Fibroblast of lung (primary cell): ENCODE data around the gene RIBC2. TPM values are rescaled to one million over a fixed set of nuclear protein-coding genes. Genes with fewer than 3 reads are reported as not detected.

Experiments used
- DNase-seq, 2 donors: peaks; one replicate each; pipeline versions ENCODE4 v3.0.0 to v3.0.0-alpha.2; 2010; ENCODE audit warnings: low read depth in 2 of 2
- H2AFZ ChIP-seq: 2 replicates; pipeline ENCODE4 v1.5.1; 2012; ENCODE audit warnings: low read length, control low read depth, inconsistent platforms
- H3K27ac ChIP-seq: 2 replicates; pipeline ENCODE4 v1.5.1; 2011; ENCODE audit warnings: low read length, control low read depth; ENCODE audit not compliant: insufficient read depth
- H3K27me3 ChIP-seq: 2 replicates; pipeline ENCODE4 v1.5.1; 2011; ENCODE audit warnings: mild to moderate bottlenecking, low read length; ENCODE audit not compliant: control insufficient read depth, insufficient read depth
- H3K36me3 ChIP-seq: 2 replicates; pipeline ENCODE4 v1.5.1; 2011; ENCODE audit warnings: low read length; ENCODE audit not compliant: control insufficient read depth, insufficient read depth
- H3K4me1 ChIP-seq: 2 replicates; pipeline ENCODE4 v1.5.1; 2011; ENCODE audit warnings: low read length; ENCODE audit not compliant: control insufficient read depth, insufficient read depth; ENCODE audit errors: extremely low read depth
- H3K4me2 ChIP-seq: 2 replicates; pipeline ENCODE4 v1.5.1; 2011; ENCODE audit warnings: low read length, control low read depth; ENCODE audit not compliant: insufficient read depth; ENCODE audit errors: extremely low read depth
- H3K4me3 ChIP-seq, 4 experiments: fragments of 200-600 bp in 1 of 4; sonication (generic) in 1 of 4; replicated peaks in 1 of 4; 2 replicates each; pipeline ENCODE4 v1.5.1; 2011 to 2016; ENCODE audit warnings: low read length in 4 of 4, low read depth in 3 of 4, mild to moderate bottlenecking in 3 of 4, control low read depth in 2 of 4, inconsistent platforms in 1 of 4, mixed read lengths in 1 of 4; ENCODE audit not compliant: insufficient read depth in 1 of 4; ENCODE audit errors: control extremely low read depth in 1 of 4
- H3K79me2 ChIP-seq: 2 replicates; pipeline ENCODE4 v1.5.1; 2012; ENCODE audit warnings: mild to moderate bottlenecking, low read length, inconsistent platforms; ENCODE audit not compliant: control insufficient read depth, insufficient read depth
- H3K9ac ChIP-seq: 2 replicates; pipeline ENCODE4 v1.5.1; 2011; ENCODE audit warnings: mild to moderate bottlenecking, low read length, control low read depth; ENCODE audit not compliant: insufficient read depth
- H3K9me3 ChIP-seq: 2 replicates; pipeline ENCODE4 v1.5.1; 2012; ENCODE audit warnings: low read depth, low read length; ENCODE audit not compliant: control insufficient read depth, insufficient read depth
- H4K20me1 ChIP-seq: 2 replicates; pipeline ENCODE4 v1.5.1; 2011; ENCODE audit warnings: low read length; ENCODE audit not compliant: control insufficient read depth, insufficient read depth; ENCODE audit errors: extremely low read depth
- EZH2 ChIP-seq: IDR thresholded peaks from 2 replicates; pipeline ENCODE4 v1.5.1; 2012; ENCODE audit warnings: low read length, control low read depth, mild to moderate bottlenecking; ENCODE audit errors: missing control alignments
- polyA plus RNA-seq, 2 donors: library from polyadenylated mRNA; depleted of rRNA in 1 of 2; stranded (reverse) in 1 of 2; unstranded in 1 of 2; fragments of >200 nt; gene quantifications; 2 replicates each; pipeline ENCODE4 v1.2.1, GENCODE V29; 2011 to 2012; ENCODE audit warnings: missing spikeins in 1 of 2
- total RNA-seq: library from RNA; depleted of rRNA; stranded (reverse); fragments of >200 nt; gene quantifications from 2 replicates; pipeline ENCODE4 v1.2.1, GENCODE V29; 2014
- TF ChIP-seq, protein P1 (sequence below), 2 donors: IDR thresholded peaks in 1 of 2; conservative IDR thresholded peaks in 1 of 2; 1 replicate in 1 of 2; 2 replicates in 1 of 2; pipeline ENCODE4 v1.5.1; 2011 to 2012; ENCODE audit warnings: low read length in 2 of 2, control low read depth in 1 of 2, inconsistent platforms in 1 of 2, low read depth in 1 of 2, mild to moderate bottlenecking in 1 of 2

RIBC2 gene
- total and polyA plus RNA-seq, 2 donors (not counting 1 experiment from before 2014, with no cell fraction given) = 1.6 TPM; not detected in 1

DNA sequence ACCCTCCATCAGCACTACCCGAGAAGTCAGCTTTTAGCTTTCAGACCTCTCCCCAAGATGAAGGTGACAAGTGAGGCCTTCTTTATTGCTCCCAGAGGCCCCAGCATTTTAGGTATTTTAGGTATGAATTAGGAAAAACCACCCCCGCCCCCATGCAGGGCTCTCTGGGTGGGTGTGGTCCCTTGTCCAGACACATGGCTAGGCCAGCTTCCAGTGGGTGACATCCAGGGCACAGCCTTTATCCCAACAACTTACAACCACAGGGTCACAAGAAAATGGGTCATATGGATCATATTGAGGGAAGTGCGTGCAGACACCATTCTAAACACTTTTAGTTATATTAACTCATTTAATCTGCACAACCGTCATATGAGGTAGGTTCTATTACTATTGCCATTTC is 42.1 kb downstream of the RIBC2 start:
- Histone ChIP-seq H3K9me3 (no peaks in the 10 kb centered on the region), H3K4me1 (peaks cover 18% of the 10 kb centered on the region), H3K27ac (no peak overlapping the region), H2AFZ (no peak overlapping the region), H3K9ac (no peak overlapping the region), H3K4me3 (no peak overlapping the region), H3K79me2 (no peaks in the 10 kb centered on the region), H3K36me3 (no peaks in the 10 kb centered on the region), H3K4me2 (no peak overlapping the region), H4K20me1 (no peaks in the 10 kb centered on the region), H3K27me3 (no peaks in the 10 kb centered on the region)
- no peak for TF ChIP-seq EZH2
- TF ChIP-seq, protein P1, sequence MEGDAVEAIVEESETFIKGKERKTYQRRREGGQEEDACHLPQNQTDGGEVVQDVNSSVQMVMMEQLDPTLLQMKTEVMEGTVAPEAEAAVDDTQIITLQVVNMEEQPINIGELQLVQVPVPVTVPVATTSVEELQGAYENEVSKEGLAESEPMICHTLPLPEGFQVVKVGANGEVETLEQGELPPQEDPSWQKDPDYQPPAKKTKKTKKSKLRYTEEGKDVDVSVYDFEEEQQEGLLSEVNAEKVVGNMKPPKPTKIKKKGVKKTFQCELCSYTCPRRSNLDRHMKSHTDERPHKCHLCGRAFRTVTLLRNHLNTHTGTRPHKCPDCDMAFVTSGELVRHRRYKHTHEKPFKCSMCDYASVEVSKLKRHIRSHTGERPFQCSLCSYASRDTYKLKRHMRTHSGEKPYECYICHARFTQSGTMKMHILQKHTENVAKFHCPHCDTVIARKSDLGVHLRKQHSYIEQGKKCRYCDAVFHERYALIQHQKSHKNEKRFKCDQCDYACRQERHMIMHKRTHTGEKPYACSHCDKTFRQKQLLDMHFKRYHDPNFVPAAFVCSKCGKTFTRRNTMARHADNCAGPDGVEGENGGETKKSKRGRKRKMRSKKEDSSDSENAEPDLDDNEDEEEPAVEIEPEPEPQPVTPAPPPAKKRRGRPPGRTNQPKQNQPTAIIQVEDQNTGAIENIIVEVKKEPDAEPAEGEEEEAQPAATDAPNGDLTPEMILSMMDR (conservative IDR thresholded peaks at IDR 0.05 in 1 of 2, IDR thresholded peaks at IDR 0.05 in 1 of 2; ENCODE audit: low read depth in 1 of 2, low read length in 2 of 2) = no peak
- DNase-seq = no peak

DNA sequence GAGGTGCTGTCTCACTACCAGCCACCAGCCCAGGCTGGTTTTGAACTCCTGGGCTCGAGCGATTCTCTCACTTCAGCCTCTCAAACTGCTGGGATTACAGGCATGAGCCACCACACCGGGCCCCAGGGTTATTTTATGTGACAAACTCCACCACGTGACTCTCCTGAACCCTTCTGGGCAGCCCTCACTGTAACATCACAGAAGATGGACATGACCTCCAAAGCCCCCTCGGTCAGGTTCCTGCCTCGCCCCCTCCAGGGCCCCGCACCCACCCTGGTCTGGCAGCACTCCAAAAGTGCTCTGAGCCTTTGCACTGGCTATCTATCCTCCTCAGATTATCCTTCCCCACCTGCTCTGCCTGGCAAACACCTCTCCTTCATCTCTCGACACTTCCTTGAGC is 43.3 kb downstream of the RIBC2 start:
- H4K20me1 ChIP-seq = no peaks in the 10 kb centered on the region
- H2AFZ ChIP-seq = no peak overlapping the region
- no peaks in the 10 kb centered on the region for H3K36me3 ChIP-seq
- no peaks in the 10 kb centered on the region for H3K79me2 ChIP-seq
- TF ChIP-seq, protein P1 (conservative IDR thresholded peaks at IDR 0.05 in 1 of 2, IDR thresholded peaks at IDR 0.05 in 1 of 2; ENCODE audit: low read depth in 1 of 2, low read length in 2 of 2) = no peak
- TF ChIP-seq EZH2 = no peak
- H3K27ac ChIP-seq = no peak overlapping the region
- peaks cover 13% of the 10 kb centered on the region for H3K4me1 ChIP-seq
- H3K9ac ChIP-seq = no peak overlapping the region
- no peaks in the 10 kb centered on the region for H3K27me3 ChIP-seq
- no peak overlapping the region for H3K4me2 ChIP-seq
- no peak overlapping the region for H3K4me3 ChIP-seq
- DNase-seq = no peak
- no peaks in the 10 kb centered on the region for H3K9me3 ChIP-seq

DNA sequence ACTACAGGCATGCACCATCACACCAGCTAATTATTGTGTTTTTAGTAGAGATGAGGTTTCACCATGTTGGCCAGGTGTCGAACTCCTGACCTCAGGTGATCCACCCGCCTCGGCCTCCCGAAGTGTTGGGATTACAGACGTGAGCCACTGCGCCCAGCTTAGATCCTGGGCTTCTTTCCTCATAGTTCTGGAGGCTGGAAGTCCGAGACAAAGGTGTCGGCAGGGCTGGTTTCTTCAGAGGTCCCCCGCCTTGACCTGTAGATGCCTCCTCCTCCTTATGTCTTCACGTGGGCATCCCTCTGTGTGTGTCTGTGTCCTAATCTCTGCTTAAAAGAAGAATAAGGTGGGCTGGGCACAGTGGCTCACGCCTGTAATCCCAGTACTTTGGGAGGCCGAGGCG is 45.0 kb downstream of the RIBC2 start:
- TF ChIP-seq EZH2 = no peak
- TF ChIP-seq, protein P1 (conservative IDR thresholded peaks at IDR 0.05 in 1 of 2, IDR thresholded peaks at IDR 0.05 in 1 of 2; ENCODE audit: low read depth in 1 of 2, low read length in 2 of 2) = no peak
- Histone ChIP-seq H4K20me1 (no peaks in the 10 kb centered on the region), H3K4me2 (no peak overlapping the region), H3K9ac (no peak overlapping the region), H3K79me2 (no peaks in the 10 kb centered on the region), H2AFZ (no peak overlapping the region), H3K36me3 (no peaks in the 10 kb centered on the region), H3K4me1 (peaks cover 4% of the 10 kb centered on the region), H3K9me3 (no peaks in the 10 kb centered on the region), H3K4me3 (no peak overlapping the region), H3K27me3 (no peaks in the 10 kb centered on the region), H3K27ac (no peak overlapping the region)
- DNase-seq = no peak
